HG02588 (cell line): ENCODE measurements around the gene RAP1GAP.

Experiments used
- ATAC-seq: cut with Tn5 transposase; IDR thresholded peaks from one replicate; pipeline ENCODE4 v1.9.1; 2021; ENCODE audit warnings: mild to moderate bottlenecking, moderate library complexity; ENCODE audit not compliant: unreplicated experiment

Gene RAP1GAP

GRCh38 chr1:21669258-21670058 is at the start of gene RAP1GAP:
Gene RAP1GAP, minus strand, starts transcription at chr1:21669357. Its CDS starts 49,325 bp downstream, at chr1:21620032.
- ATAC-seq, result no peak

- no peak for ATAC-seq
Observed at GRCh38 chr1:21716169-21716568, 47.0 kb upstream of the RAP1GAP start.

DNA sequence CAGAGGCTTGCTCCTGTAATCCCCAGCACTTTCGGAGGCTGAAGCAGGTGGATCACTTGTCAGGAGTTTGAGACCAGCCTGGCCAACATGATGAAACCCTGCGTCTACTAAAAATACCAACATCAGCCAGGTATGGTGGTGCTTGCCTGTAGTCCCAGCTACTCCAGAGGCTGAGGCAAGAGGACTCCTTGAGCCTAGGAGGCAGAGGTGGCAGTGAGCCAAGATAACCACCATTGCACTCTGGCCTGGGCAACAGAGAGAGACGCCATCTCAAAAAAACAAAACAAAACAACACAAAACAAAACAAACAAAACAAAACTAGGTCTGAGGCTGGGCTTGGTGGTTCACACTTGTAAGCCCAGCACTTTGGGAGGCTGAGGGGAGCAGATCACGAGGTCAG is 38.7 kb upstream of the RAP1GAP start:
- no peak for ATAC-seq

- no peak for ATAC-seq
Observed at GRCh38 chr1:21707086-21707840, 38.1 kb upstream of the RAP1GAP start.

GRCh38 chr1:21706151-21706835 is 37.1 kb upstream of the RAP1GAP start:
- ATAC-seq, result no peak

GRCh38 chr1:21705303-21705980 is 36.3 kb upstream of the RAP1GAP start:
- ATAC-seq, result no peak

GRCh38 chr1:21704145-21704544 is 35.0 kb upstream of the RAP1GAP start:
- ATAC-seq, result no peak

DNA sequence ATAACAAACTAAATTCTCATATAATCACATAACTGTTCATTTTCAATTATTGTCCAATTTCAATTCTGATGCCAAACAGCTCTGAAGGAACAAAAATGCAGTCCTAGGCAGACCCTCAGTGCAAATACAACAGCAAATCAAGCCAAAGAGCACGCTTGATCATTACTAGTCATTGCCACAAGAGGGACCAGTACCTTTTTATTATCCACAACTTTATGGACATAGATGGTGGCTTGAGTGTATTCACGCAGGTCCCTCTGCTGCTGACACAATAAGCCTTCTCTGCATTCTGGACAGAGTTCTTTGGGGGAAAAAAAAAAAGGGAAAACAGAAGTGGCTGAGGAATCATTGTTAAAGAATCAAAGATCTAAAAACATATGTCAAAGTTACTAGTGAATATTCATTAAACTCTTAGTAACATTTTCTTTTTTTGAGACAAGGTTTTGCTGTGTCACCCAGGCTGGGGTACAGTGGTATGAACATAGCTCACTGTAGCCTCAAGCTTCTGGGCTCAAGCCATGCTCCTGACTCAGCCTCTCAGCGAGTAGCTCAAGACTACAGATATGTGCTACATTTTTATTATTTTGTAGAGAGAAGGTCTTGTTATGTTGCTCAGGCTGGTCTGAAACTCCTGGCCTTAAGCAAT is 34.3 kb upstream of the RAP1GAP start:
- ATAC-seq, result no peak

DNA sequence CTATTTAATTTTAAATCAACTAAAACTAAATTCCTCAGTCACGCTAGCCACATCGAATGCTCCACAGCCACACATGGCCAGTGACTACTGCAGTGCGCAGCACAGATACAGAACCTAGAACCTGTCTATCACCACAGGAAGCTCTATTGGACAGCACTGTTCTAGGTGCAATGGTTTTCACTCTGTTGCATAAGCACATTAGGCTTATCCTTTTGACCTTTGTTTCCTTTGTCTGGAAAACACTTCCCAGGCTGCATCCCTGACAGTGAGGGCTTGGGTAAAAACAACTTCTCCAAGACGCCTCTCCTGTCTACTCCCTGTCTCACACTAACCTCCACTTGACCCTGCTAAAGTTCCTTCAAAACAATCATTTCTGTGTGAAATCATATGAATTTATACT is 33.6 kb upstream of the RAP1GAP start:
- ATAC-seq, result no peak

- ATAC-seq, result no peak
Observed at GRCh38 chr1:21701401-21701800, 32.2 kb upstream of the RAP1GAP start.

GRCh38 chr1:21700094-21700493 is 30.9 kb upstream of the RAP1GAP start:
- ATAC-seq, result no peak

- no peak for ATAC-seq
Observed at GRCh38 chr1:21696931-21697330, 27.8 kb upstream of the RAP1GAP start.

DNA sequence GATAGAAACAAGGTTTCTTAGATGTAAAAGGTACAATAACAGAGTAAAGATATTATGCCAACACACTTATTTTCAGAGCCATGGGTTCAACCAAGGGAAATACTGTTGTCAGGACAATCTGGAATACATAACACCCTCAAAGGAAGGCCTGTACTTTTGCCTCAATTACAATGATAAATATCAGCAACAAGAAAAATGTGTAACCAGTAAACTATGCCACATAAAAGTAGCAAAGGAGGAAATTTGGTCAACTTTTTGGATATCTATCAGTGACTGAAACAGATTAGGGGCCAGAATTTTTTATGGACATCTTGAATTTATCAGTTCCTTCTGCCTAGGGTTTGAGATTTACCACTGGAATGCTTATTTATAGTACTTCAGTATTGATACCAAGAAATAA is 24.6 kb upstream of the RAP1GAP start:
- no peak for ATAC-seq

GRCh38 chr1:21691739-21692138 is 22.6 kb upstream of the RAP1GAP start:
- no peak for ATAC-seq

- no peak for ATAC-seq
Observed at GRCh38 chr1:21689661-21690372, 20.7 kb upstream of the RAP1GAP start.

GRCh38 chr1:21687081-21687529 is 17.9 kb upstream of the RAP1GAP start:
- ATAC-seq, result no peak

DNA sequence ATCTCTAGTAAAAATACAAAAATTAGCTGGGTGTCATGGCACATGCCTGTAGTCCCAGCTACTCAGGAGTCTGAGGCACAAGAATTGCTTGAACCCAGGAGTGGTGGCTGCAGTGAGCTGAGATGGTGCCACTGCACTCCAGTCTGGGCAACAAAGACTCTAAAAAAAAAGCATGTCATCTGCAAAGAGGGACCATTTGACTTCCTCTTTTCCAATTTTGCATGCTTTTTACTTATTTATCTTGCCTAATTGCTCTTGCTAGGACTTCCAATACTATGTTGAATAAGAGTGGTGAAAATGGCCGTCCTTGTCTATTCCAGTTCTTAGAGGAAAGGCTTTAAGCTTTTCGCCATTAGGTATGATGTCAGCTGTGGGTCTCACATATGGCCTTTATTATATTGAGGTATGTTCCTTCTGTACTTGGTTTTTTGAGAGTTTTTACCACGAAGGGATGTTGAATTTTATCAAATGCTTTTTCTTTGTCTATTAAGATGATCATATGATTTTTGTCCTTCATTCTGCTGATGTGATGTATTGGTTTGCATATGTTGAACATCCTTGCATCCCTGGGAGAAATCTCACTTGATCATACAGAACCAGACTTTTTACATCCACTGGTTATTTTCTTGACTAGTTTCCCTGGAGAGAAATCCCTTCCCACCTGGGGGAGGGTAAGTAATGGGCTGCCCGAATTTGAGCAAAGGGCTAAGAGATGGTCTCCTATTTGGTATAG is 17.0 kb upstream of the RAP1GAP start:
- no peak for ATAC-seq

GRCh38 chr1:21681426-21681825 is 12.3 kb upstream of the RAP1GAP start:
- no peak for ATAC-seq

DNA sequence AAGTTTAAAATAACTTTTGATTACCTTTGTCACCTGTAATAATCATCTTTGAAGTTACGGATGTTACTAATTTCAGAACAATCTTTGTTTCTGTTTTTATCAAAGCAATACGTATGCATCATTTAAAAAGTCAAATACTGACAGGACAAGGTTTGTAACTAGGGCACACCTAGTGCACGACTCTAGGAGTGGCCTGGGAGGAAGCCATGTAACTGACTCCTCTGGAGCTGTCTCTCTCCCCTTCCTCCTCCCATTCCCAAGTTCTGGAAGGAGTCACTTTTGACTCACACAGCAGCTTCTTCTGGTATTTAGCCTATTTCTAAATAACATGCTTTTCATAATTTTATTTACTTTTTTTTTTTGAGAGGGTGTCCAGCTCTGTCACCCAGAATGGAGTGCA is 11.8 kb upstream of the RAP1GAP start:
- ATAC-seq, result no peak
